ENCODE measurements around the gene SMIM35.

GRCh38 chr11:117993988-117994745 lies 92.6 kb downstream of the SMIM35 start:
- no peak for TF ChIP-seq CTCF (IDR thresholded peaks at IDR 0.05 in 4 of 5, conservative IDR thresholded peaks at IDR 0.05 in 1 of 5)
- no peak for TF ChIP-seq POLR2A (IDR thresholded peaks at IDR 0.05)

Data from gastrocnemius medialis (tissue), 4 donors.